NCI-H82 treated with DMSO at 0.1 percent for 48 hours (cell line): ENCODE results near the gene TCHH.
"Not testable (repeated sequence)": the region's sequence is repeated elsewhere in the genome, so short reads cannot be mapped to it uniquely, and the experiment has no call there.

Experiments used
- DNase-seq: peaks from one replicate; lab custom pipeline; 2025; ENCODE audit not compliant: unreplicated experiment; lab: John Stamatoyannopoulos, UW

Gene TCHH

DNA sequence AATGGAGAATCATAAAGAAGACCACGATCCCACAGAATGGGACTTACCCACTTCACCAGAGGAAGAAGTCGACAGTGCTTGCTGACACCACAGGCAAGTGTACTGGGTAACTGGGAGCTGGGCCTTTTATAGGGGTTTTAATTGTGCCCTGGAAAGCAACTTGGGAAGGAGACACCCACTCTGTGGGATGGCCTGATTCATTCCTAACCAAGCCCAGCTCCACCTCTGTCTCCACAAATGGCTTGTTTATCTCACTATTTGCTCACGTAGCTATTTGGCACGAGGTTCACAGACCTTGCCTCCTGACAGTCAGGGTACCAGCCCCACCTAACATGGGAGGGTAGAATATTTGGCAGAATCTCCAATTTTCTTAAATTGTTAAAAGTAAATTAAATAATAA lies at the start of gene TCHH:
TCHH (minus strand) TSS at position 101 of the 400 bp plus-strand sequence. CDS start 1,364 bp downstream, outside the sequence.
- DNase-seq: no peak

DNA sequence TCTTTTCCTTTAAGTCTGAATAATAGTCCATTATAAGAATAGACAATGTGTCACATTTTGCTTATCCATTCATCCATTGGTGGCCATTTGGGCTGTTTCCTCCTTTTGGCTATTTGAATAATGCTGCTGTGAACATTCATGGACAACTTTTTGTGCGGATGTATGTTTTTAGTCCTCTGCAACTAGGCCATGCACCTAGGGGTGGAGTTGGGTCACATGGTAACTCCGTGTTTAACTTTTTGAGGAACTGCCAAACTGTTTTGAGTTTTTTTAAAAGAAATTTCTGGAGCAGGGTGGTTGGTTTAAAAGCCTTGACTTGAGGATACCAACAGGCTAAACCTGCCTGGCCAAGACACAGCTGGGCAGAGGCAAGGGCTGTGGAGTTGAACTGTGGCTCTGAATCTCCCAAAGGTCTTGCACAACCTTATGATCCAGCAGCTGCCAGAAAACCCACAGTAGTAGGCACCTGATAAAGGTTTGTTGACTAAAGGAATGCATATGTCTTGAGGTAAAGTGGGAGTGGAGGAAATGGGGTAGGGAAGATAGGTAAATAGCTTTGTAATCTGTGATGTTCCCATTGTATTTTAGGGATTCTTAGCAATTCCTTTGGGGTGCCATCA lies 49.4 kb upstream of the TCHH start:
- no peak for DNase-seq

GRCh38 chr1:152162792-152163463 lies 47.7 kb upstream of the TCHH start:
- DNase-seq: no peak

GRCh38 chr1:152160576-152160975 lies 45.3 kb upstream of the TCHH start:
- DNase-seq: no peak

DNA sequence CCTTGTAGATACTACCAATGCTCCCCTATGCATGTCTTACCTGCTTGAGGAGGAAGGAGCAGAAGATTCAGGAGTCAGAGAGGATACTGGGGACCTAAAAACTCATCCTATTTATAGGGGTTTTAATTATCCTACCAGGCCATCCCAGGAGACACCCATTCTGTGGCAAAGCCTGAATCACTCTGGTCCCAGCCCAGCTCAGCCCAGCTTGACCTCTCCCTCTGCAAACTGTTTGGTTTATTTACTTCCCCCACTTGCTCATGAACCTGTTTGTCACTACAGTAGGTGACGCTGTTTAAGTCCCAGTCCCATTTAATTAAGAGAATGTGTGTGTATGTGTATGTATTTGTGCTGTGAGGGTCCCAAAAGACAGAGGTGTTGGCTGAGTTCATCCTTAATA lies 43.9 kb upstream of the TCHH start, which contains the start of gene RPTN:
RPTN (minus strand) TSS at position 85 of the 400 bp plus-strand sequence. CDS start 1,339 bp downstream, outside the sequence.
- no peak for DNase-seq

DNA sequence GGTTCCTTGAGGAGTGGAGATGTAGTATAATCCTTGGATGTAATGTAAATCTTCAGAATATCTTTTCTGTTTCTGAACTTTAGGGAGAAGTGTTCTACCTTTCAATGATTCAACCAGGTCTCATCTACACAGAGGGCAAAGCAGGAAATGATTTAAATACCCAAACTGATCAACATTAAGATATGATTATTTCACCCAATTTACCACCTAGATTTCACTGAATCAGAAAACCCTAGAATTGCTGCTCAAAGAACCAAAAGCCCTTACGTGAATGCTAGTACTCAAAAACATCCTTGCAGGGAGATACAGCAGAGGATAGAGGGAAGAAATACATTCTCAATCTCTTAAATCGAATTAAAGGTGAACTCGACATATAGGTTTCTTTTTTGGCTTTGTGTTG lies 38.8 kb upstream of the TCHH start:
- DNase-seq: no peak

DNA sequence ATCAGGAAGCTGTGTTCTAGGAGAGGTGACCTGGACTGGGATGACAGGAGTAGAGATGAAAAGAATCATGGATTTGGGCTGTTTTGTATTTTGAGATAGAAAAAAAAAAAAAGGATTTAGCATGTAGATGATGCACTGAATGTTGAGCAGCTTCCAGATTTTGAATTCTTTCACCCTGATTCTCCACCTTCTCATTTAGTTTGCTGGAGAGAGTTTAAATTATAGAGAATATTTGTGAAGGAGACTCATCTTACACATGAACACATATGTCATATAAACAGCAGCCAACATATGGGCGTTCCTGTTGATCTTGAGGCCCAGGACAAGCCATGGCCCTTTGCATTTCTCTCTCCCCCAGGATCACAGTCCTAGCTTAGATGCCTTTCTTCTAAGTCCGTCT lies 36.4 kb upstream of the TCHH start:
- DNase-seq: no peak

DNA sequence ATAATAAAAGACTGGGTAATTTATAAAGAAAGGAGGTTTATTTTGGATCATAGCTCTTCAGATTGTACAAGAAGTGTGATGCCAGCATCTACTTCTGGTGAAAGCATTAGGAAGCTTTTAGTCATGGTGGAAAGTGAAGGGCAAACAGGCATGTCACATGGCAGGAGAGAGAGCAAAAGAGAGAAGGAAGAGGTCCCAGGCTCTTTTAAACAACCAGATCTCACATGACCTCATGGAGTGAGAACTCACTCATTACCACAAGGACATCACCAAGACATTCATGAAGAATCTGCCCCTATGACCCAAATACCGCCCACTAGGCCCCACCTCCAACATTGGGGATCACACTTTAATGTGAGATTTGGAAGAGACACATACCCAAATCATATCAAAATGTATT lies 33.7 kb upstream of the TCHH start:
- DNase-seq: no peak

DNA sequence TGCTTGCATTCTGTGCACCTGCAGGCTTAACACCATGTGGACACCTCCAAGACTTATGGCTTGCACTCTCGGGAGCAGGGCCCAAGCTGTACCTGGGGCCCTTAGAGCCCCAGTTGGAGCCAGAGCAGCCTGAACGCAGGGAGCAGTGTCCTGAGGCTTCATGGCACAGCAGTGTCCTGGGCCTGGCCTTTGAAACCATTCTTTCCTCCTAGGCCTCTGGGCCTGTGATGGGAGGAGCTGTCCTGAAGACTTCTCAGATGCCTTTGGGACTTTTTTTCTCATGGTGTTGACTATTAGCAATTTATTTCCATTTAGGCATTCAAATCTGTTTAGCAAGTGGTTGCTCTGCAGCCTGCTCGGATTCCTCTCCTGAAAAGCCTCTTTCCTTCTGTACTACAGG lies 32.8 kb upstream of the TCHH start:
- DNase-seq: no peak

DNA sequence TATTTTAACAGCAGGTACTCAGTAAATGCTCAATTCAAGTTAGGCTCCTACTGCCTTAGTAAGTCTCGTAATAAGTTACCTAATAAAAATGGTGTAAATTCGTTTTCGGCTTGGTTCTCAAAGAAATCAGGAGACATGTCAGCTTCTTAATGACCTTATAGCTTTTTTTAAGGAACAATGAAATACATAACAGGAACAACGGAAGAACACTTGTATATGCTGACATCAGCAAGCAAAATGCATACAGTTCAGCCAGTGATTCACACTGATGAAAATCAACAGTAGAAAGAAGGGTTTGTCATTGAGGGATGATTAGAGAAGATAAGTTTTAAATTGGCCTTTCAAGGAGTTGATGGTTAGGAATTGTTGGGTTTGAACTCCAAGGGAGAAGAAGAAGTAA lies 30.5 kb upstream of the TCHH start:
- no peak for DNase-seq

DNA sequence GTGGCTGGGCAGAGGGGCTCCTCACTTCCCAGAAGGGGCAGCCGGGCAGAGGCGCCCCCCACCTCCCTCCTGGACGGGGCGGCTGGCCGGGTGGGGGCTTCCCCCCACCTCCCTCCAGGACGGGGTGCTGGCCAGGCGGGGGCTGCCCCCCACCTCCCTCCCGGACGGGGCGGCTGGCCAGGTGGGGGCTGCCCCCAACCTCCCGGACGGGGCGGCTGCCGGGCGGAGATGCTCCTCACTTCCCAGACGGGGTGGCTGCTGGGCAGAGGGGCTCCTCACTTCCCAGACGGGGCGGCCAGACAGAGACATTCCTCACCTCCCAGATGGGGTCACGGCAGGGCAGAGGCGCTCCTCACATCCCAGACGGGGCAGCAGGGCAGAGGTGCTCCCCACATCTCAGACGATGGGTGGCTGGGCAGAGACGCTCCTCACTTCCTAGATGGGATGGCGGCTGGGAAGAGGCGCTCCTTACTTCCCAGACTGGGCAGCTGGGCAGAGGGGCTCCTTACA lies 29.5 kb upstream of the TCHH start:
- not testable (repeated sequence) for DNase-seq

DNA sequence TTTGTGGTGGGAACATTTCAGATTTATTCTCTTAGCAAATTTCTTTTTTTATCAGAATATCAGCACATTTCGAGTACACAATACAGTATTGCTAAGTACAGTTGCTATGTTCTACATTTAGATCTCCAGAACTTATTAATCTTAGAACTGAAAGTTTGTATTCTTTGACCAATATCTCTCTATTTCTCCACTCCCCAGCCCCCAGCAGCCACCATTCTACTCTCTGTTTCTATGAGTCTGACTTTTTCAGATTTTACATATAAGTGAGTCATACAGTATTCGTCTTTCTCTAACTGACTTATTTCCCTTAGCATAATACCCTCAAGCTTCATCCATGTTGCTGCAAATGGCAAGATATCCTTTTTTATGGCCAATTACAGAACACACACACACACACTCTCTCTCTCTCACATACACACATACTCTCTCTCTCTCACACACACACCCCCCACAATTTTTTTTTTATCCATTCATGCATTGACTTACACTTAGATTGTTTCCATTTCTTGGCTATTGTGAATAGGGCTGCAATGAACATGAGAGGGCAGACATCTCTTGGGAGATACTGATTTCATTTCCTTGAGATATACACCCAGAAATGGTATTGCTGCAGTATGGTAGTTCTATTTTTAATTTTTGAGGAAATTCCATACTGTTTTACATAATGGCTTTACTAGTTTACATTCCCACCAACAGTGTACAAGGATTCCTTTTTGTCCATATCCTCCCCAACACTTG lies 28.1 kb upstream of the TCHH start:
- no peak for DNase-seq

GRCh38 chr1:152141971-152142584 lies 26.8 kb upstream of the TCHH start:
- peak; percentile 20 for DNase-seq

DNA sequence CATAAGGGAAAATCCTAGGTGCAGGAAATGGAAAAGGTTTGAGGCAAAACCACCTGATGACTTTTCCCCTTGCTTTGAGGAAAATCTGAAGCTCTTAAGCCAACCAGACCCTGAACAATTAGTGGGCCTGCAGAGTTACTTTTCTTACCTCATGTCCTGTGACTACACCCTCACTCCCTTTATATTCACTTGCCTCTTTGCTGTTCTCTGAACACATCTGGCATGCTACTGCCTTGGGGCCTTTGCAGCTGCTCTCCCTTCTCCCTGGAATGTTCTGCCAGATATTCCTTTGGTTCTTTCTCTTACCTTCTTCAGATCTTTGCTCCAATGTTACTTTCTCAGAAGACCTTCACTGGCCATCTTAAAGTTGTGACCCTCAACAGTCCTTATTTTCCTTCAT lies 22.0 kb upstream of the TCHH start:
- no peak for DNase-seq

DNA sequence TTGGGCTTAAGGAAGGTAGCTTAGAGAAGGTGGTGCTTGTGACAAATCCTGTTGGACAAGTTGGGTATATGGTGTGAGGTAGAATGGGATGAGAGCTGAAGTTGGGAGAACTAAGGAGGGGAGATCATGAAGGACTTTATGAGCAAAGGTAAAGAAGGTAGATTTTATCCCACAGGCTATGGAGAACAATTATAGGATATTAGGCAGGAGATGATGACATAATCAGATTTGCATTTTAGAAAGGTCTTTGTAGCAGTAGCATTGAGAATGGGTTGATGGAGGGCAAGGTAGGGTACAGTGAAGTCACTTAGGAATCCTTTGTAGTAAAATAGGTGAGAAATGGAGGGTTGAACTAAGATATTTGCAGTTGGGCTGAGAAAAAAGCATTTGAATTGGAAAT lies 14.9 kb upstream of the TCHH start:
- DNase-seq: no peak

DNA sequence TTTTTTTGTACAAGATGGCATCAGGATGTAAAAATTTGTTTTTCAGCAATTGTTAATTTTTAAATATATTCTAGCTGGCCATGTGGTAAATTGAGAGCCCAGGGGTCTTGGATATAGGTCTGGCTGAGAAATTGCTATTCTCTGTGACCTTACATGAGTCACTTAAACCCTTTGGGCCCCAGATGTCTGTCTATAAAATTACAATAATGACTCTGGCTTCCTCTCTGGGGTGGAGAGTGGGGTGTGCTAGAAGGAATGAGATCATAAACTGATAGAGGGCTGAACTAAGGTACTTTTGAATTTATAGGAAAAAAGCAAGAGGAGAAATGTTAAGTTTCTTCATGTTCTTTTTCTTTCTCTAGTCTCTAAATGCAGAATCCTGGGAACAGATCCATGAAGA lies 12.4 kb upstream of the TCHH start:
- no peak for DNase-seq

DNA sequence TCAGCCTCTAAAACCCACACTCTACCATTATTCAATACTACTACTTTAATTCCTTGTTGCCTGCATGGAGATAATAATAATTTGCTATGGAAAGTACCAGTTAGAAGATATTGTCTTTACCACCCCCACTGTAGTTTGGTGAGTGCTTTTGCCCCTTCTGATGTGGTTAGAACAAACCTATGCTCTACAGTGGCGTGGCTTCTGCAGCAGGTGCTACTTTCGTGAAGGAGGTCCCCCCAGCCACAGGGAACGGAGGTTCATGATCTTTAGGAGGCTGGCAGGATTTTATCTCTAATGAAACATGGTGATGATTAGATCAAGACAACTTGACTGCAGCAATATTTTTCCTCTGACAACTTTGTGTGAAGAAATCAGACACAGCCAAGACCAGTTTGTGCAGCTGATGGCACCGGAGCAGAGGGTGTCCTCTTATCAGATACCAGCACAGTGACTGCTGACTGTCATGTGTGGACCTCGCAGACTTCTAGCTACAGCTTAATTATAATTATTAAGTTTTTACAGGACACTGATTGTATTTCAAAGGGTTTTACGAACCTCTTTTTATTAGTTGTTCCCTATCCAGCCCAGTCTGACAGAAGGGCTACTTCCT lies 10.7 kb upstream of the TCHH start:
- no peak for DNase-seq

DNA sequence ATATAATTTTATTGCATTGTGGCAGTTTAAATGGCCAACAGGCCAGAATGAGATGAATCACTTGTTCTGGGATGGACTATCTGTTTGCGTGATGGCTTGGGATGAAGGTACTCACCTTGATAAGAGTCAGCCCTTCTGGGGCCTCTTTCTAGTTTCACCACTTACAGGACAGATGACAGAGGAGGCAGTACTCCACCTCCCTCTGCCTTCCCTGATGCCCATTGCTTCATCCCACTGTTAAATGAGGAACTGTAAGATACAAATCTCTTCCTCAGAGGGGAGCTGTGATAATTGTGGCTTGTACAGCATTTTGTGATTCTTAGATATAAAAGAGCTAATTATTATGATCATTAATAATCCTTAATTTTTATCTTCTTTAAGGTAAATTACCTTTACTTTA lies 3.7 kb upstream of the TCHH start:
- no peak for DNase-seq

- no peak for DNase-seq
Observed at GRCh38 chr1:152112885-152113432, 2.3 kb downstream of the TCHH start.

DNA sequence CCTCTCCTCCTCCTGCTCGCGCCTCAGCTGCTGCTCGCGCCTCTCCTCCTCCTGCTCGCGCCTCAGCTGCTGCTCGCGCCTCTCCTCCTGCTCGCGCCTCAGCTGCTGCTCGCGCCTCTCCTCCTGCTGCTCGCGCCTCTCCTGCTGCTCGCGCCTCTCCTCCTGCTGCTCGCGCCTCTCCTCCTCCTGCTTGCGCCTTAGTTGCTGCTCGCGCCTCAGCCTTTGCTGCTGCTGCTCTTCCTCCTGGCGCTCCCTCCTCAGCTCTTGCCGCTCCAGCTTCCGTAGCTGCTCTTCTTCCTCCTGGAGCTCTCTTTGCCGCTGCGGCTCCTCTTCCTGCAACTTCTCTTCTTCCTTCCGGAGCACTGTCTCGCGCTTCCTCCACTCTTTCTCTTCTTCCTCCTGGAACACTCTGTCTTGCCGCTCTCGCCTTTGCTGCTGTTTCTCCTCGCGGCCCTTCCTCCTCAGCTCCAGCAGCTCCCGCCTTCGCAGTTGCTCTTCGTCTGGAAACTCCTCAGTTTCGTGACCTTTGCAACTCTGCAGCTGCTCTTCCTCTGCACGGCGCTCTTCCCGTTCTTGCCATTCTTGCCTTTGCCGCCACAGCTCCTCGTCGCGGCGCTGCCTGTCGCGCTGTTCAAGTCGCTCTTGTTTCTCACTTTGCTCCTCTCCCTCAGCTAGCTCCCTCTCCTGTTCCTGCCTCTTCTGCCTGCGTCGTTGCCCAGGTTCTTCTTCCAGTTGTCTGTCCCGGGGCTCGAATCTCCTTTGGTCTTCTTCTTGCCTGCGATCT lies 3.0 kb downstream of the TCHH start:
- DNase-seq: no peak
